Astrocyte of the cerebellum (primary cell): ENCODE results near the gene PRAC2.

Source experiments
- DNase-seq: peaks from one replicate; pipeline ENCODE4 v3.0.0-alpha.2; 2011; ENCODE audit warnings: low read depth
- H3K4me3 ChIP-seq: 2 replicates; pipeline ENCODE4 v1.5.1; 2011; ENCODE audit warnings: mild to moderate bottlenecking, low read depth, low read length, moderate library complexity
- in situ Hi-C: cut with HindIII; loops from 2 replicates; pipeline ENCODE4 v1.10.0; 2017; ENCODE audit warnings: low sequenced_read_pairs
- TF ChIP-seq, protein P1 (sequence below): IDR thresholded peaks from 2 replicates; pipeline ENCODE4 v1.5.1; 2012; ENCODE audit warnings: low read length, low read depth, moderate library complexity, mild to moderate bottlenecking; ENCODE audit errors: missing control alignments

The PRAC2 gene

DNA sequence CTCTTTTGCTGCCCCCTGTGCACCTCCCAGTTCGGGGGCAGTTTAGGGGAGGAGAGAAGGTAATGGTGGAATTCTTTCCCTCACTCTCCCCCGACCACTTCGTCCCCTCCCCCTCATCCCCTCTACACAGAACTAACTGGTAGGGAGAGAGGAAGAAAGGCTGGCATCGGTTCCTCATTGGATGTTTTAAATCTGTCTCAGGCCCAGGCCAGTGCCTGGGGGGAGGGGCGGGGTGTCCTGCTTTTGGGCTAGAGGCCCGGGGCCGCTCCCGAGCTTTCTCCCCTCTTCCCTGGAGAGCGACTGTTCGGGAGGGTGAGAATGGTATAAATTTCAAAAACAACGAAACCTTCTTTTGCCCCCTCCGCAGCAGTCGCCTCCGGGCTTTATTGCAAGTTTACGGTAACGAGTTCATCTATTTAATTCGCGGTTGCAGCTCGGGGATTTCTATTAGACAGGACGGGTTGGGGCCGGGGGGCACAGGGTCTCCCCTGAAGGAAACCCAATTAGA is at the start of gene PRAC2:
Gene PRAC2, plus strand, starts transcription at position 271 of the 508 bp plus-strand sequence. CDS start 1,226 bp downstream, outside the sequence.
- TF ChIP-seq, protein P1, sequence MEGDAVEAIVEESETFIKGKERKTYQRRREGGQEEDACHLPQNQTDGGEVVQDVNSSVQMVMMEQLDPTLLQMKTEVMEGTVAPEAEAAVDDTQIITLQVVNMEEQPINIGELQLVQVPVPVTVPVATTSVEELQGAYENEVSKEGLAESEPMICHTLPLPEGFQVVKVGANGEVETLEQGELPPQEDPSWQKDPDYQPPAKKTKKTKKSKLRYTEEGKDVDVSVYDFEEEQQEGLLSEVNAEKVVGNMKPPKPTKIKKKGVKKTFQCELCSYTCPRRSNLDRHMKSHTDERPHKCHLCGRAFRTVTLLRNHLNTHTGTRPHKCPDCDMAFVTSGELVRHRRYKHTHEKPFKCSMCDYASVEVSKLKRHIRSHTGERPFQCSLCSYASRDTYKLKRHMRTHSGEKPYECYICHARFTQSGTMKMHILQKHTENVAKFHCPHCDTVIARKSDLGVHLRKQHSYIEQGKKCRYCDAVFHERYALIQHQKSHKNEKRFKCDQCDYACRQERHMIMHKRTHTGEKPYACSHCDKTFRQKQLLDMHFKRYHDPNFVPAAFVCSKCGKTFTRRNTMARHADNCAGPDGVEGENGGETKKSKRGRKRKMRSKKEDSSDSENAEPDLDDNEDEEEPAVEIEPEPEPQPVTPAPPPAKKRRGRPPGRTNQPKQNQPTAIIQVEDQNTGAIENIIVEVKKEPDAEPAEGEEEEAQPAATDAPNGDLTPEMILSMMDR: no peak
- in situ Hi-C loops: no loop called here
- no peak for DNase-seq
- H3K4me3 ChIP-seq: no peak within 1 kb of the TSS

DNA sequence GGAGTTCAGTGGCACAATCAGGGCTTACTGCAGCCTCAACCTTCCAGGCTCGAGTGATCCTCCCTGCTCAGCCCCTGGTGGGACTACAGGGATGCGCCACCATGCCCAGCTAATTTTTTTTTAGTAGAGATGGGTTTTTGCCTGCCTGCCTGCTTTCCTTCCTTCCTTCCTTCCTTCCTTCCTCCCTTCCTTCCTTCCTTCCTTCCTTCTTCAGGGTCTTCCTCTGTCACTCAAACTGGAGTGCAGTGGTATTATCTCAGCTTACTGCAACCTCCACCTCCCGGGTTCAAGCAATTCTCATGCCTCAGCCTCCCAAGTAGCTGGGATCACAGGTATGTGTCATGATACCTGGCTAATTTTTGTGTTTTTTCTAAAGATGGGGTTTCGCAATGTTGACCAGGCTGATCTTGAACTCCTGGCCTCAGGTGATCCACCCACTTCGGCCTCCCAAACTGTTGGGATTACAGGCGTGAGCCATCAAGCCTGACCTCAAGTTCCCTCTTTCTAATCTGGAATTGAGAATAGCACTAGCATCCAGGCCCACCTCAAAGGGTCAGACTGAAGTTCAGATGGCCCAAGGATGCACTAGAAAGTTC is 45.9 kb upstream of the PRAC2 start:
- TF ChIP-seq, protein P1: no peak
- no peak overlapping the region for H3K4me3 ChIP-seq
- in situ Hi-C loops: no loop called here
- no peak for DNase-seq

DNA sequence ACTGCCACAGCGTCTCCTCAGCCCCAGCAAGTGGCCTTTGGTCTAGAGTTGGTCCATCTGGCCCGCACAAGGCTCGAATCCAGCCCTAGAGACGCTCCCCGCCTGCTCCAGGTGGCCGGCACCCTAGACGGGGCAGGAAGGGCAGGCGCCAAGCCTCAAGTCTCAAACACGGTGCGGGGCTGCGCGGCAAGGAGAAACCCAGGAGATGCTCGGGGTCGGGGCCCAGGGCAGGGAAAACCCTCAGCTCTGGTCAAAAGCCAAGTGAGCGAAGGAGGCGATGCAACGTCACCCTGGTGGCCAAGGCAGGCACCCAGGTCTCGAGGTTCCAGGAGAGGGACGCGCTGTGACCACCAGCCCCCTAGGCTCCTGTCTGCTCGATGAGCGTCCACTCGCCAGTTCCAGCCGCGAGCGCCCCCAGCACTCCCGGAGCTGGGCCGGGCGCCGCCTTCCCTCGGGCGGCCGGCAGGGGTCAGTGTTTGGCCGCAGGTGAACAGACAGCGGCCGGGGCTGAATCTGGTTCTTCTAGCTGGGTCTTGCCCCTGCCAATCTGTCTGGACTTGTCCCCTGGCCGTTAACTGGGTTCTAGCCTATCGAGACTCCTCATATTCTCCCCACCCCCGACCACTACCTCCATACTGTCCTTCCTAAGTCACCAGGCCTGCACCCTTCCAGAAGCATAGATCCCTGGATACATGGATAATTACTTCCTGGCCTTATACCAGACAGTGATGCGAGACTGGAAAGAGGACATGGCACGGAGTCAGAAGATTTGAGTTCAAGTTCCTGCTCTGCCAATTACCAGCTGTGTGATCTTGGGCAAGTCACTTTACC is 44.6 kb upstream of the PRAC2 start:
- no peak overlapping the region for H3K4me3 ChIP-seq
- in situ Hi-C loops: no loop called here
- TF ChIP-seq, protein P1: peak; percentile 87
- DNase-seq: no peak

DNA sequence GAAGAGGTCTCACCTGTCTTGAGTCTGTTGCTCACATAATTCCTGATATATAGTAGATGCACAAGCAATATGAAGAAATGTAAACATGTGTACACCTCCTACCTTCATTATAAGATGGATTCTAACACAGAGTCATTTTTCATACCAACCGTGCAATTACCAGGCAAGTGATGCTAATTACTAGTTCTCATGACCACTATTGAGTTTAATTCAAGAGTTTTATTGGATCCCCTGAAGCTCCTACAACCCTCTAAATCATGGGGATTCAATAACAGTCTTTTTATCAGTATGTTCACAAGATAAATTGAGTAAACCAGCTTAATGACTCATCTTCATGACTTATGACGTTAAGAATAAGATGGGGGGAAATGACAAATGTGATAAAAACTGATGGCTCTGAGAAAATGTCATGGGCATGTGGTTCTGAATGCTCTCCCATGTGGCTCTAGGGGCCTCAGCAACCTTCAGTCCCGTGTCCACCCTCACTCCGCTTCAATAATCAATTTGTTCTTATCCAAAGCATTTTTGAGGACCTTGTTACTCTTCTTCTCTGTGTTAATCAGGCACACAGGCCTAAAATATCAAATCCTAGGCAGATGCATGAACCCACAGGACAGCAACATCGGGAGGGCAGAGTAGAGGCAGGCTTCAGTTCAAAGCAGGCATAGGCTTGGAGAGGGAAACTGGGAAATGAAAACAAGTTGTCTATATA is 43.4 kb upstream of the PRAC2 start:
- TF ChIP-seq, protein P1: no peak
- in situ Hi-C loops: no loop called here
- DNase-seq: no peak
- H3K4me3 ChIP-seq: no peak overlapping the region

DNA sequence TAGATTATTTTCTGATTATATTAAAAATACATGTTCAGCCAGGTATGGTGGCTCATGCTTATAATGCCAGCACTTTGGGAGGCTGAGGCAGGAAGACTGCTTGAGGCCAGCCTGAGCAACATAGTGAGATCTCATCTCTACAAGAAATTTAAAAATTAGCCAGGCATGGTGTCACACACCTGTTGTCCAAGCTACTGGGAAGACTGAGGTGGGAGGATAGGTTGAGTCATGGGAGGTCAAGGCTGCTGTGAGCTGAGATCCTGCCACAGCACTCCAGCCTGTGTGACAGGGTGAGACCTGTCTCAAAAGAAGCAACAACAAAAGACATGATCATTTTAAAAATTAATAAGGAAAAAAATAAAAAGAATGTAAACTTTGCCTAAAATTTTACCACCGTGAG is 41.4 kb upstream of the PRAC2 start:
- TF ChIP-seq, protein P1: no peak
- in situ Hi-C loops: no loop called here
- no peak for DNase-seq
- no peak overlapping the region for H3K4me3 ChIP-seq

DNA sequence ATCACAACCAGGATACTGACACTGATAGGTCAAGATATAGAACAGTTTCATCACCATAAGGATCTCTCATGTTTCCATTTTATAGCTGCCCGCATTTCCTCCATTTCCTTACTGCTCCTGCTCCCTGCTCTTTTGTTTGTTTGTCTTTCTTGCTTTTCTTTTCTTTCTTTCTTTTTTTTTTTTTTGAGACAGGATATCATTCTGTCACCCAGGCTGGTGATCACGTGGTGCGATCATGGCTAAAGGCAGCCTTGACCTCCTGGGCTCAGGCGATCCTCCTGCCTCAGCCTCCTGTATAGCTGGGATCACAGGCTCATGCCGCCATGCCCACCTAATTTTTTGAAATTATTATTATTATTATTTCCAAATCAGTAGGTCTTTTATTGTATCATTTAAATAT is 32.3 kb upstream of the PRAC2 start:
- in situ Hi-C loops: no loop called here
- TF ChIP-seq, protein P1: no peak
- DNase-seq: no peak
- no peak overlapping the region for H3K4me3 ChIP-seq
